ENCODE data around the gene ZNF497.
A peak's percentile ranks its signal among the peaks of the same experiment; 100 is the strongest.

Gene ZNF497

GRCh38 chr19:58364146-58364545 is 1.6 kb upstream of the ZNF497 start:
- Histone ChIP-seq H3K36me3 (ENCODE audit: control insufficient read depth, insufficient read depth, low read length) (no peaks in the 10 kb centered on the region; the same call in 1 of the 2 replicates), H3K27me3 (replicated peaks; ENCODE audit: control insufficient read depth, insufficient read depth, low read length) (no peaks in the 10 kb centered on the region), H3K4me3 (replicated peaks; ENCODE audit: low read depth, low read length) (no peak overlapping the region)
- TF ChIP-seq CTCF (IDR thresholded peaks at IDR 0.05; ENCODE audit: insufficient read depth, low read length, poor library complexity, severe bottlenecking) = no peak
- DNase-seq (ENCODE audit: extremely low read depth, insufficient read length) = no peak

GRCh38 chr19:58361900-58362271 is 665 bp downstream of the ZNF497 start:
- Histone ChIP-seq H3K36me3 (ENCODE audit: control insufficient read depth, insufficient read depth, low read length) (no peaks in the 10 kb centered on the region), H3K4me3 (replicated peaks; ENCODE audit: low read depth, low read length) (peak overlapping the region; percentile 63), H3K27me3 (replicated peaks; ENCODE audit: control insufficient read depth, insufficient read depth, low read length) (no peaks in the 10 kb centered on the region)
- no peak for TF ChIP-seq CTCF (IDR thresholded peaks at IDR 0.05; ENCODE audit: insufficient read depth, low read length, poor library complexity, severe bottlenecking)
- DNase-seq (ENCODE audit: extremely low read depth, insufficient read length) = peak; percentile 78

- H3K4me3 ChIP-seq (replicated peaks; ENCODE audit: low read depth, low read length) = no peak overlapping the region
- H3K36me3 ChIP-seq (ENCODE audit: control insufficient read depth, insufficient read depth, low read length) = no peaks in the 10 kb centered on the region; the same call in 1 of the 2 replicates
- H3K27me3 ChIP-seq (replicated peaks; ENCODE audit: control insufficient read depth, insufficient read depth, low read length) = no peaks in the 10 kb centered on the region
- DNase-seq (ENCODE audit: extremely low read depth, insufficient read length) = no peak
- TF ChIP-seq CTCF (IDR thresholded peaks at IDR 0.05; ENCODE audit: insufficient read depth, low read length, poor library complexity, severe bottlenecking) = no peak
These were observed 4.9 kb downstream of the ZNF497 start for GRCh38 chr19:58357481-58358145.

- TF ChIP-seq CTCF (IDR thresholded peaks at IDR 0.05; ENCODE audit: insufficient read depth, low read length, poor library complexity, severe bottlenecking) = no peak
- no peak for DNase-seq (ENCODE audit: extremely low read depth, insufficient read length)
- Histone ChIP-seq H3K27me3 (replicated peaks; ENCODE audit: control insufficient read depth, insufficient read depth, low read length) (no peaks in the 10 kb centered on the region), H3K4me3 (replicated peaks; ENCODE audit: low read depth, low read length) (no peak overlapping the region), H3K36me3 (ENCODE audit: control insufficient read depth, insufficient read depth, low read length) (no peaks in the 10 kb centered on the region; the same call in none of the 2 replicates)
These were observed 5.6 kb downstream of the ZNF497 start for GRCh38 chr19:58356766-58357480.

- Histone ChIP-seq H3K27me3 (replicated peaks; ENCODE audit: control insufficient read depth, insufficient read depth, low read length) (no peaks in the 10 kb centered on the region), H3K36me3 (ENCODE audit: control insufficient read depth, insufficient read depth, low read length) (no peaks in the 10 kb centered on the region; the same call in none of the 2 replicates), H3K4me3 (replicated peaks; ENCODE audit: low read depth, low read length) (no peak overlapping the region)
- TF ChIP-seq CTCF (IDR thresholded peaks at IDR 0.05; ENCODE audit: insufficient read depth, low read length, poor library complexity, severe bottlenecking) = no peak
- peak; percentile 58 for DNase-seq (ENCODE audit: extremely low read depth, insufficient read length)
These were observed 6.4 kb downstream of the ZNF497 start for GRCh38 chr19:58355908-58356765.

Measured in GM06990 (cell line).